Osteocyte (in vitro differentiated cells): ENCODE data around the gene SATB2. TPM values are rescaled to one million over a fixed set of nuclear protein-coding genes. Genes with fewer than 3 reads are reported as not detected.

Experiments used
- DNase-seq: peaks from one replicate; pipeline ENCODE4 v3.0.0; 2021; ENCODE audit warnings: mixed read lengths; ENCODE audit not compliant: unreplicated experiment; ENCODE audit errors: extremely low spot score
- H3K27ac Mint-ChIP-seq: one replicate; pipeline ENCODE4 v1.8.0; 2021; ENCODE audit warnings: mild to moderate bottlenecking, mixed read lengths; ENCODE audit not compliant: unreplicated experiment
- H3K27me3 Mint-ChIP-seq: one replicate; pipeline ENCODE4 v1.8.0; 2021; ENCODE audit warnings: mixed read lengths; ENCODE audit not compliant: unreplicated experiment
- H3K36me3 Mint-ChIP-seq: one replicate; pipeline ENCODE4 v1.8.0; 2021; ENCODE audit warnings: mixed read lengths; ENCODE audit not compliant: unreplicated experiment
- H3K4me1 Mint-ChIP-seq: one replicate; pipeline ENCODE4 v1.8.0; 2021; ENCODE audit warnings: mixed read lengths; ENCODE audit not compliant: unreplicated experiment
- H3K4me3 Mint-ChIP-seq: one replicate; pipeline ENCODE4 v1.8.0; 2021; ENCODE audit warnings: mild to moderate bottlenecking, moderate library complexity, mixed read lengths; ENCODE audit not compliant: unreplicated experiment
- H3K9me3 Mint-ChIP-seq: one replicate; pipeline ENCODE4 v1.8.0; 2021; ENCODE audit warnings: mixed read lengths; ENCODE audit not compliant: unreplicated experiment
- total RNA-seq: library from RNA; stranded (reverse); gene quantifications from 2 replicates; pipeline ENCODE4 v1.2.1, GENCODE V29; 2021
- TF ChIP-seq, protein P1 (sequence below): fragments of 200-600 bp; sonication (generic); IDR thresholded peaks from 2 replicates; pipeline ENCODE4 v1.5.0; 2021; ENCODE audit warnings: antibody characterized with exemption, mild to moderate bottlenecking, moderate library complexity

SATB2 gene
- total RNA-seq, 1 donor from 2014 or later = 11.6 TPM

DNA sequence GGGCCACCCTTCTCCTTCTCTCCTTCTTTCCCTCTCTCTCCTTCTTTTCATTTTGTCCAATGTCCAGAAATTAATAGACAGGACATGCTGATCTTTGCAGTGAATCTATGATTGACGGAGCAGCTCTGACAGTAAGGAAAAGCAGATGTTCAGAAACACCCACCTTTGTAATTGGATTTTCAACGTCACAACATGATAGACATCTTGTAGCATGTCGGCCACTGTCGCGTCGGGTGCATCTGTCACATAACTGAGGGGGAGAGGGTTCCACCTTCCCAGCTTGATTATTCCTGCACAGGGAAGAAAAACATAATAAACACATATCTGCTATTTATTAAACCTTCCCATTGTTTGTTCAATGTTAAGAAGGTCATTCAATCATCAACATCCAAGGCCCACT is 76.2 kb downstream of the SATB2 start:
- no peaks in the 10 kb centered on the region for H3K9me3 Mint-ChIP-seq
- peaks cover 5% of the 10 kb centered on the region for H3K4me1 Mint-ChIP-seq
- TF ChIP-seq, protein P1, sequence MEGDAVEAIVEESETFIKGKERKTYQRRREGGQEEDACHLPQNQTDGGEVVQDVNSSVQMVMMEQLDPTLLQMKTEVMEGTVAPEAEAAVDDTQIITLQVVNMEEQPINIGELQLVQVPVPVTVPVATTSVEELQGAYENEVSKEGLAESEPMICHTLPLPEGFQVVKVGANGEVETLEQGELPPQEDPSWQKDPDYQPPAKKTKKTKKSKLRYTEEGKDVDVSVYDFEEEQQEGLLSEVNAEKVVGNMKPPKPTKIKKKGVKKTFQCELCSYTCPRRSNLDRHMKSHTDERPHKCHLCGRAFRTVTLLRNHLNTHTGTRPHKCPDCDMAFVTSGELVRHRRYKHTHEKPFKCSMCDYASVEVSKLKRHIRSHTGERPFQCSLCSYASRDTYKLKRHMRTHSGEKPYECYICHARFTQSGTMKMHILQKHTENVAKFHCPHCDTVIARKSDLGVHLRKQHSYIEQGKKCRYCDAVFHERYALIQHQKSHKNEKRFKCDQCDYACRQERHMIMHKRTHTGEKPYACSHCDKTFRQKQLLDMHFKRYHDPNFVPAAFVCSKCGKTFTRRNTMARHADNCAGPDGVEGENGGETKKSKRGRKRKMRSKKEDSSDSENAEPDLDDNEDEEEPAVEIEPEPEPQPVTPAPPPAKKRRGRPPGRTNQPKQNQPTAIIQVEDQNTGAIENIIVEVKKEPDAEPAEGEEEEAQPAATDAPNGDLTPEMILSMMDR = no peak
- H3K36me3 Mint-ChIP-seq = no peaks in the 10 kb centered on the region
- H3K27ac Mint-ChIP-seq = no peak overlapping the region
- no peak overlapping the region for H3K4me3 Mint-ChIP-seq
- no peaks in the 10 kb centered on the region for H3K27me3 Mint-ChIP-seq
- no peak for DNase-seq

DNA sequence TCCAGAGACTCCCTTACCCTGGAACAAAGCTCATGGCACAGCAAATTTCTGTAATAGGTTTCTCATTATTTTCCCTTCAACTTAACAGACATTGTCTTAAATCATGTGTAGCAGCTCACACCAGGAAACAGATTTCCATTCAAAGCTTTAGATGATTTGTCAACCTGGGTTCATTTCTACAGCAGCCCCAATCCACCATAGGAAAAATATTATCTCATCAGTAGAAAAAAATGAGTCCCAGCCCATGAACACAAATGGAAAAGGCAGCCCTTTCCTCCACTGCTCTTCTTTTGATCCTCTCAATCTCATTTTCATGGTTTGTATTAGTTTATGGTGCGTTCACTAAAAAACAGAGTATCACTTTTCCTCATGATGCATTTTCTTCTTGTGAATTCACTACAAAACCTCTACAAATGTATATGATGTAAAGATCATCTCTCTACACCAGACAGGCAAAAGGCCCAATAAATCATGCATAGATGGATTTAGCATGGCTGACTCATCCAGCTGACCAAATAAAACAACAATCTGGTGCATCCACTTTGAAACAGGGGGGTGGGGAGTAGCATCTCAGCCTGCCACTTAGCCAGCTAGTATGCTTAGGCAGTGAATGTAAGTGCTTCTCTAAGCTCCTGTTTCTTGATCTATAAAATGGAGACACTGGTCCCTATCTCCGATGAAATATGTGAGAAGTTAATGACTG is 78.6 kb downstream of the SATB2 start:
- Mint-ChIP-seq H3K9me3 (no peaks in the 10 kb centered on the region), H3K36me3 (no peaks in the 10 kb centered on the region), H3K4me1 (peaks cover 5% of the 10 kb centered on the region), H3K27me3 (no peaks in the 10 kb centered on the region), H3K4me3 (no peak overlapping the region), H3K27ac (no peak overlapping the region)
- DNase-seq = no peak
- TF ChIP-seq, protein P1 = no peak

DNA sequence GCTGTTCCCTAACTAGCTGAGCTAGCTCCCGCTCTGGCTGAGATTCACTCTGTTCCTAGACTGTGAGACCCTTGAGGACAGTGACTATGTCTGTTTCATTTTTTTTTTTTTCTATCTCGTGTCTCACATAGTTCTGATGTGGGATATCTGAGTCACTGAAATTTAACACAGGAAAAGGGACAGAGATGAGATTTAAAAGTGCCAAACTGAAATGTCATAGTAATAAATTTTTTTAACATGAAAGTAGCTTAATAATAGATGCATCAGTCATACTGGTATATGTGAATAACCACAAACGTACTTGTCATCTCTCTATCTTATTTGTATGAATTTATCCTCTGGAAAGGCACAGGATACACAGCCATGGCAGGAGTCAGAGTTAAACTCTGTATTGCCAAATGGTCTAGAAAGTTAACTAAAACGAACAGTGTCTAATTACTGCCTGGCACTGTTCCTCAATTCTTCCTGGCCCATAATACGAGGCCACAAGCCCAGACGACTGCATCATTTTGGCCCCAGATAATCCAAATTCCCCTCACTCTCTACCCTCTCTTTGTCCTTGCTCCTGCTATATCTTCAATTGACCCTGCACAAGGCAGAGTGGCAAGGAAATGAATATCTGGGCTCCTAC is 87.5 kb downstream of the SATB2 start:
- no peak overlapping the region for H3K27ac Mint-ChIP-seq
- no peak for DNase-seq
- TF ChIP-seq, protein P1 = no peak
- H3K4me1 Mint-ChIP-seq = no peaks in the 10 kb centered on the region
- H3K4me3 Mint-ChIP-seq = no peak overlapping the region
- H3K36me3 Mint-ChIP-seq = peaks cover 12% of the 10 kb centered on the region
- no peaks in the 10 kb centered on the region for H3K27me3 Mint-ChIP-seq
- no peaks in the 10 kb centered on the region for H3K9me3 Mint-ChIP-seq

DNA sequence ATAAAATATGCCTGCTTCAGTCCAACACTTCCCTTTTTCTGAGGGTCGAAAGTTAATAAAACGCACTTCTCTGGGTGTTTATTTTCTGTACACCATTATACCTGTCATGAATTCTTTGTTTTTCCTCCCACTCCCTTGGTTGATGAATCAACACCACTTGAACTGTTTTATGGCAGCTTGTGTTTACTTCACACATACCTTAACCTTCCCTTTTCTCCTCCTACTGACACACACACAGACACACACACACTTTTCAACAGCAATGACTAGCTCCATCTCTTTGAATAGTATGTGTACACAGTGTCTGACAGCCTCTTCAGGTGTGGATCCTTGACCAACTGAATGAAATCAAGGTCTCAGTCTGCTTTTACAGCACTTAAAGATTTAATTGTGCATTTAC is 91.3 kb downstream of the SATB2 start:
- no peak overlapping the region for H3K4me3 Mint-ChIP-seq
- TF ChIP-seq, protein P1 = no peak
- peaks cover 6% of the 10 kb centered on the region for H3K36me3 Mint-ChIP-seq
- H3K27me3 Mint-ChIP-seq = no peaks in the 10 kb centered on the region
- no peak for DNase-seq
- no peaks in the 10 kb centered on the region for H3K9me3 Mint-ChIP-seq
- no peak overlapping the region for H3K27ac Mint-ChIP-seq
- H3K4me1 Mint-ChIP-seq = no peaks in the 10 kb centered on the region

GRCh38 chr2:199364153-199364552 is 93.6 kb downstream of the SATB2 start:
- Mint-ChIP-seq H3K36me3 (peaks cover 6% of the 10 kb centered on the region), H3K4me1 (no peaks in the 10 kb centered on the region)

More at GRCh38 chr2:199364153-199364552, 93.6 kb downstream of the SATB2 start:
- H3K27me3 Mint-ChIP-seq = no peaks in the 10 kb centered on the region
- no peaks in the 10 kb centered on the region for H3K9me3 Mint-ChIP-seq
- H3K4me3 Mint-ChIP-seq = no peak overlapping the region
- no peak overlapping the region for H3K27ac Mint-ChIP-seq
- TF ChIP-seq, protein P1 = no peak
- DNase-seq = no peak
